Calu3 (cell line): ENCODE measurements around the gene TMEM198. TPM values are rescaled to one million over a fixed set of nuclear protein-coding genes. Genes with fewer than 3 reads are reported as not detected.

Experiments used
- BruUV-seq: library from RNA; stranded (reverse); fragments of 400-500 nt; replicated peaks from 2 replicates; lab custom pipeline; 2021; lab: Mats Ljungman, UMichigan
- CTCF ChIA-PET: fragments of 300-600 bp; sonication (Branson Sonifier 250); formaldehyde crosslinking; loops from one replicate; lab custom pipeline; 2022; ENCODE audit warnings: antibody characterized with exemption; lab: Charles Lee
- DNase-seq: peaks from one replicate; pipeline ENCODE4 v3.0.0; 2022
- H3K27ac Mint-ChIP-seq: one replicate; pipeline ENCODE4 v1.8.0; 2022; ENCODE audit warnings: mixed read lengths; ENCODE audit not compliant: unreplicated experiment
- H3K27me3 Mint-ChIP-seq: one replicate; pipeline ENCODE4 v1.8.0; 2022; ENCODE audit warnings: mixed read lengths; ENCODE audit not compliant: unreplicated experiment
- H3K36me3 Mint-ChIP-seq: one replicate; pipeline ENCODE4 v1.8.0; 2022; ENCODE audit warnings: mild to moderate bottlenecking, moderate library complexity, mixed read lengths; ENCODE audit not compliant: insufficient read depth, unreplicated experiment
- H3K4me1 Mint-ChIP-seq: one replicate; pipeline ENCODE4 v1.8.0; 2022; ENCODE audit warnings: mild to moderate bottlenecking, low read depth, mixed read lengths; ENCODE audit not compliant: unreplicated experiment
- H3K4me3 Mint-ChIP-seq: one replicate; pipeline ENCODE4 v1.8.0; 2022; ENCODE audit warnings: mild to moderate bottlenecking, low read depth, moderate library complexity, mixed read lengths; ENCODE audit not compliant: unreplicated experiment
- H3K9me3 Mint-ChIP-seq: one replicate; pipeline ENCODE4 v1.8.0; 2022; ENCODE audit warnings: low read depth, mixed read lengths; ENCODE audit not compliant: unreplicated experiment
- CTCF ChIP-seq: fragments of 200-600 bp; IDR thresholded peaks from one replicate; pipeline ENCODE4 v1.8.0; 2022; ENCODE audit warnings: antibody characterized with exemption; ENCODE audit not compliant: unreplicated experiment
- intact Hi-C: fragments of 100-400 bp; cut with micrococcal nuclease; formaldehyde crosslinking; loops from one replicate; pipeline ENCODE4 v1.10.0; 2022; ENCODE audit not compliant: unreplicated experiment
- total RNA-seq: library from RNA; stranded (reverse); gene quantifications from 2 replicates; pipeline ENCODE4 v1.2.3, GENCODE V29; 2022

TMEM198 gene
- total RNA-seq, 1 experiment from 2014 or later, result 5.9 TPM

GRCh38 chr2:219565130-219566080, 21.6 kb downstream of the TMEM198 start:
- H3K4me1 Mint-ChIP-seq, result no peaks in the 10 kb centered on the region

GRCh38 chr2:219566640-219567039, 22.8 kb downstream of the TMEM198 start:
- DNase-seq, result no peak
- intact Hi-C loops, result no loop called here
- H3K4me3 Mint-ChIP-seq, result no peak overlapping the region
- no peaks in the 10 kb centered on the region for H3K27me3 Mint-ChIP-seq
- no peak for TF ChIP-seq CTCF
- H3K4me1 Mint-ChIP-seq, result peaks cover 3% of the 10 kb centered on the region
- H3K9me3 Mint-ChIP-seq, result no peaks in the 10 kb centered on the region
- no peak overlapping the region for H3K27ac Mint-ChIP-seq
- no TSS peak for BruUV-seq
- CTCF ChIA-PET, result no interaction called here
- H3K36me3 Mint-ChIP-seq, result peaks cover 41% of the 10 kb centered on the region

More at GRCh38 chr2:219565130-219566080, 21.6 kb downstream of the TMEM198 start:
- intact Hi-C loops, result no loop called here
- H3K27ac Mint-ChIP-seq, result no peak overlapping the region
- no peak overlapping the region for H3K4me3 Mint-ChIP-seq
- H3K9me3 Mint-ChIP-seq, result no peaks in the 10 kb centered on the region
- no TSS peak for BruUV-seq
- CTCF ChIA-PET, result interaction anchor here (0.7 kb wide), 1 partner anchor 14 kb away, joined by 3 read pairs; no protein-coding TSS in a partner anchor
- no peak for TF ChIP-seq CTCF
- H3K27me3 Mint-ChIP-seq, result no peaks in the 10 kb centered on the region
- DNase-seq, result no peak
- peaks cover 29% of the 10 kb centered on the region for H3K36me3 Mint-ChIP-seq

GRCh38 chr2:219567131-219567530, 23.3 kb downstream of the TMEM198 start:
- intact Hi-C loops, result no loop called here
- Mint-ChIP-seq H3K4me1 (peaks cover 8% of the 10 kb centered on the region), H3K4me3 (no peak overlapping the region), H3K27ac (no peak overlapping the region), H3K9me3 (no peaks in the 10 kb centered on the region), H3K36me3 (peaks cover 46% of the 10 kb centered on the region), H3K27me3 (no peaks in the 10 kb centered on the region)
- BruUV-seq, result no TSS peak
- no peak for TF ChIP-seq CTCF
- CTCF ChIA-PET, result no interaction called here
- DNase-seq, result no peak

- H3K9me3 Mint-ChIP-seq, result no peaks in the 10 kb centered on the region
- BruUV-seq, result no TSS peak
- TF ChIP-seq CTCF, result no peak
- no peak for DNase-seq
- CTCF ChIA-PET, result no interaction called here
- H3K4me3 Mint-ChIP-seq, result no peak overlapping the region
- intact Hi-C loops, result no loop called here
- H3K27ac Mint-ChIP-seq, result no peak overlapping the region
- no peaks in the 10 kb centered on the region for H3K27me3 Mint-ChIP-seq
- peaks cover 46% of the 10 kb centered on the region for H3K36me3 Mint-ChIP-seq
- H3K4me1 Mint-ChIP-seq, result peaks cover 9% of the 10 kb centered on the region
Measured at GRCh38 chr2:219567791-219568361, 24.0 kb downstream of the TMEM198 start.
